SK-N-SH (cell line): Measurements from ENCODE around the gene TDRD12. TPM values are rescaled to one million over a fixed set of nuclear protein-coding genes. Genes with fewer than 3 reads are reported as not detected.

Experiments
- CTCF ChIA-PET: fragments of 300-600, 350-600 bp; formaldehyde crosslinking; extraction: SDS; loops from one replicate; lab custom pipeline; 2021; lab: Yijun Ruan, JAX
- POLR2A ChIA-PET: fragments of 350-600 bp; sonication (Branson Sonifier 250); formaldehyde crosslinking; extraction: SDS; loops from one replicate; lab custom pipeline; 2020; ENCODE audit warnings: antibody characterized with exemption, inconsistent platforms; lab: Yijun Ruan, JAX
- DNase-seq: peaks from one replicate; pipeline ENCODE4 v3.0.0; 2012
- H2AFZ ChIP-seq: fragments of 200-600 bp; sonication (generic); 2 replicates; pipeline ENCODE4 v1.8.1; 2016; ENCODE audit warnings: antibody characterized with exemption, mild to moderate bottlenecking, low read depth
- H3F3A ChIP-seq: fragments of 200-600 bp; sonication (generic); replicated peaks from 2 replicates; pipeline ENCODE3; 2016; ENCODE audit warnings: antibody characterized with exemption, mild to moderate bottlenecking; ENCODE audit not compliant: insufficient read depth
- H3K27ac ChIP-seq, 2 experiments: fragments of 200-500 bp in 1 of 2; fragments of 200-600 bp in 1 of 2; sonication (Bioruptor generic) in 1 of 2; sonication (generic), shearing (Covaris generic) in 1 of 2; 2 replicates each; pipeline versions ENCODE4 v1.5.1 to v1.6.1; 2014 to 2016; ENCODE audit warnings: low read depth in 2 of 2, inconsistent platforms in 1 of 2, low read length in 1 of 2, mild to moderate bottlenecking in 1 of 2, mixed read lengths in 1 of 2
- H3K27me3 ChIP-seq: fragments of 200-600 bp; sonication (generic), shearing (Covaris generic); 2 replicates; pipeline ENCODE4 v1.6.1; 2016; ENCODE audit warnings: mixed run types; ENCODE audit not compliant: insufficient read depth
- H3K36me3 ChIP-seq, 2 experiments: fragments of 200-500 bp in 1 of 2; fragments of 200-600 bp in 1 of 2; sonication (Bioruptor generic) in 1 of 2; sonication (generic) in 1 of 2; replicated peaks in 1 of 2; 2 replicates each; pipeline versions ENCODE3 to v1.5.1; 2014 to 2016; ENCODE audit warnings: low read length in 1 of 2, mild to moderate bottlenecking in 1 of 2; ENCODE audit not compliant: insufficient read depth in 2 of 2, control insufficient read depth in 1 of 2
- H3K4me1 ChIP-seq, 2 experiments: fragments of 200-500 bp in 1 of 2; fragments of 200-600 bp in 1 of 2; sonication (Bioruptor generic) in 1 of 2; sonication (generic), shearing (Covaris generic) in 1 of 2; 2 replicates each; pipeline versions ENCODE4 v1.5.1 to v1.6.1; 2014 to 2016; ENCODE audit warnings: low read depth in 1 of 2, low read length in 1 of 2, mixed run types in 1 of 2; ENCODE audit not compliant: insufficient read depth in 2 of 2, control insufficient read depth in 1 of 2
- H3K4me2 ChIP-seq: fragments of 200-600 bp; sonication (generic), shearing (Covaris generic); 2 replicates; pipeline ENCODE4 v1.6.1; 2017; ENCODE audit warnings: mixed run types
- H3K4me3 ChIP-seq, 2 experiments: fragments of 200-500 bp in 1 of 2; fragments of 200-600 bp in 1 of 2; sonication (Bioruptor generic) in 1 of 2; sonication (generic), shearing (Covaris generic) in 1 of 2; 2 replicates each; pipeline versions ENCODE4 v1.5.1 to v1.8.1; 2014 to 2016; ENCODE audit warnings: low read depth in 2 of 2, inconsistent platforms in 1 of 2, low read length in 1 of 2, mild to moderate bottlenecking in 1 of 2, mixed read lengths in 1 of 2, moderate library complexity in 1 of 2
- H3K79me2 ChIP-seq: fragments of 200-600 bp; sonication (generic); 2 replicates; pipeline ENCODE4 v1.8.1; 2017; ENCODE audit warnings: mild to moderate bottlenecking; ENCODE audit not compliant: insufficient read depth
- H3K9ac ChIP-seq: fragments of 200-600 bp; sonication (generic); 2 replicates; pipeline ENCODE4 v1.6.1; 2017; ENCODE audit warnings: mixed run types
- H3K9me2 ChIP-seq: fragments of 200-600 bp; sonication (generic); 2 replicates; pipeline ENCODE4 v1.6.1; 2017; ENCODE audit warnings: mixed run types
- H3K9me3 ChIP-seq: fragments of 200-600 bp; sonication (generic); 2 replicates; pipeline ENCODE4 v1.6.1; 2017; ENCODE audit warnings: mixed run types, mild to moderate bottlenecking, moderate library complexity
- H4K20me1 ChIP-seq: fragments of 200-600 bp; sonication (generic); 2 replicates; pipeline ENCODE4 v1.6.1; 2017; ENCODE audit warnings: mild to moderate bottlenecking, mixed run types; ENCODE audit not compliant: insufficient read depth
- CHD2 ChIP-seq: fragments of 150-350 bp; IDR thresholded peaks from 2 replicates; pipeline ENCODE4 v1.6.1; 2018; ENCODE audit warnings: low read length; ENCODE audit not compliant: partially characterized antibody
- EP300 ChIP-seq, 2 experiments: IDR thresholded peaks; 2 replicates each; pipeline versions ENCODE4 v1.4.0 to v1.6.1; 2012; ENCODE audit warnings: borderline replicate concordance in 1 of 2, low read depth in 1 of 2, low read length in 1 of 2
- FOXM1 ChIP-seq: IDR thresholded peaks from 2 replicates; pipeline ENCODE4 v1.4.0; 2012; ENCODE audit warnings: low read depth, mild to moderate bottlenecking
- GABPA ChIP-seq: IDR thresholded peaks from 2 replicates; pipeline ENCODE4 v1.4.0; 2012; ENCODE audit warnings: low read depth, mild to moderate bottlenecking
- MAX ChIP-seq: IDR thresholded peaks from 2 replicates; pipeline ENCODE4 v1.4.0; 2012; ENCODE audit warnings: low read depth
- NFIC ChIP-seq: IDR thresholded peaks from 2 replicates; pipeline ENCODE4 v1.4.0; 2012; ENCODE audit warnings: borderline replicate concordance
- NRF1 ChIP-seq: IDR thresholded peaks from 2 replicates; pipeline ENCODE4 v1.6.1; 2012; ENCODE audit warnings: low read depth, mild to moderate bottlenecking, low read length
- RCOR1 ChIP-seq: fragments of 150-350 bp; IDR thresholded peaks from 2 replicates; pipeline ENCODE4 v1.6.1; 2017; ENCODE audit warnings: antibody characterized with exemption, low read length
- RFX5 ChIP-seq: IDR thresholded peaks from 2 replicates; pipeline ENCODE4 v1.6.1; 2012; ENCODE audit warnings: mild to moderate bottlenecking, improper control_type of control experiment, low read length
- RXRA ChIP-seq: IDR thresholded peaks from 2 replicates; pipeline ENCODE4 v1.4.0; 2012; ENCODE audit warnings: low read depth, mild to moderate bottlenecking, borderline replicate concordance
- TEAD4 ChIP-seq: IDR thresholded peaks from 2 replicates; pipeline ENCODE4 v1.4.0; 2012; ENCODE audit warnings: mild to moderate bottlenecking, borderline replicate concordance; ENCODE audit not compliant: insufficient read depth
- USF1 ChIP-seq: IDR thresholded peaks from 2 replicates; pipeline ENCODE4 v1.4.0; 2012; ENCODE audit warnings: low read depth, borderline replicate concordance
- YY1 ChIP-seq: IDR thresholded peaks from 2 replicates; pipeline ENCODE4 v1.4.0; 2012; ENCODE audit warnings: low read depth, mild to moderate bottlenecking
- ZBTB33 ChIP-seq: IDR thresholded peaks from 2 replicates; pipeline ENCODE4 v1.4.0; 2012; ENCODE audit warnings: low read depth, borderline replicate concordance
- WGBS: methylation state at CpG from one replicate; pipeline ENCODE4 v1.1.6; 2017; ENCODE audit warnings: low lambda C conversion rate; 5-methylcytosine and 5-hydroxymethylcytosine counted together
- polyA plus RNA-seq, 3 experiments: library from polyadenylated mRNA; depleted of rRNA; stranded (reverse); fragments of >200 nt; gene quantifications; 2 replicates each; pipeline ENCODE4 v1.2.3, GENCODE V29; 2012

TDRD12 gene
- polyA plus RNA-seq, 1 of the 3 experiments (the other 2 are of a cell fraction): 0.05 TPM

GRCh38 chr19:32798201-32798600, 78.6 kb downstream of the TDRD12 start (continued):
- TF ChIP-seq NRF1: no peak
- TF ChIP-seq NFIC: no peak

- H3K79me2 ChIP-seq: no peaks in the 10 kb centered on the region
- H3K9me3 ChIP-seq: no peaks in the 10 kb centered on the region
- no peak overlapping the region for H3K4me2 ChIP-seq
- H3K27ac ChIP-seq: no peak overlapping the region
- H3K4me1 ChIP-seq: no peaks in the 10 kb centered on the region
- no peaks in the 10 kb centered on the region for H3F3A ChIP-seq
- no peak overlapping the region for H3K9ac ChIP-seq
- H3K27me3 ChIP-seq: no peaks in the 10 kb centered on the region; the same call in 1 of the 2 replicates
- TF ChIP-seq CHD2 (no peak), TEAD4 (no peak), RCOR1 (no peak), RFX5 (no peak), EP300 (IDR thresholded peaks at IDR 0.05; ENCODE audit: borderline replicate concordance in 1 of 2, low read depth in 1 of 2, low read length in 1 of 2) (no peak), USF1 (no peak)
- no peak for DNase-seq
- no peak overlapping the region for H2AFZ ChIP-seq
- H3K9me2 ChIP-seq: no peaks in the 10 kb centered on the region
- CTCF ChIA-PET: no interaction called here
- POLR2A ChIA-PET: no interaction called here
- no peak overlapping the region for H3K4me3 ChIP-seq
- no peaks in the 10 kb centered on the region for H3K36me3 ChIP-seq
- H4K20me1 ChIP-seq: no peaks in the 10 kb centered on the region
Observed at GRCh38 chr19:32800191-32800590, 80.6 kb downstream of the TDRD12 start.

DNA sequence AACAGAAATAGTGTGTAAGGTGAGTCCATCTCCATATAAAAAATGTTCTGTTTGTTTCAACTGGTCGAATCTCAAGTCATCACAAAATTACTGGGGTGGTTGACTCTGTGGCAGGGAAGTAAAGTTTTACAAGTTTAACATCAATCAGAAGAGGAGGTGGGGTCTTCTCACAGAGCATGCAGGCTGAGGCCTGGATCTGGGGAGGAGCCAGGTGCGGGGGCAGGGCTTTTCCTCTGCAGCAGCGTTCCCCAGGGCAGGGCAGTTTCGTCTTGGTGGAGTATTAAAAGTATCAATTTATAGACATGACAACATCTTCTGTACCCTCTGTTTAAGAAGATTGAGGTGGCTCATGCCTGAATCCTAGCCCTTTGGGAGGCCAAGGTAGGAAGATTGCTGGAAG, 81.2 kb downstream of the TDRD12 start:
- H3K9me3 ChIP-seq: no peaks in the 10 kb centered on the region
- H2AFZ ChIP-seq: no peak overlapping the region
- H4K20me1 ChIP-seq: no peaks in the 10 kb centered on the region
- H3K9ac ChIP-seq: no peak overlapping the region
- WGBS: 69% methylated on average over 4 of the region's 4 CpGs
- H3K36me3 ChIP-seq: no peaks in the 10 kb centered on the region
- no peaks in the 10 kb centered on the region for H3K4me1 ChIP-seq
- H3K27me3 ChIP-seq: no peaks in the 10 kb centered on the region; the same call in 1 of the 2 replicates
- H3K79me2 ChIP-seq: no peaks in the 10 kb centered on the region
- no peaks in the 10 kb centered on the region for H3F3A ChIP-seq
- ChIA-PET POLR2A (no interaction called here), CTCF (no interaction called here)
- H3K27ac ChIP-seq: no peak overlapping the region
- no peak overlapping the region for H3K4me3 ChIP-seq
- no peak for TF ChIP-seq RXRA
- TF ChIP-seq YY1: no peak
- TF ChIP-seq GABPA: no peak
- TF ChIP-seq FOXM1: no peak
- no peak for TF ChIP-seq MAX
- TF ChIP-seq NRF1: no peak
- TF ChIP-seq NFIC: no peak
- no peak for TF ChIP-seq EP300 (IDR thresholded peaks at IDR 0.05; ENCODE audit: borderline replicate concordance in 1 of 2, low read depth in 1 of 2, low read length in 1 of 2)
- no peak for TF ChIP-seq ZBTB33
- no peaks in the 10 kb centered on the region for H3K9me2 ChIP-seq
- H3K4me2 ChIP-seq: no peak overlapping the region
- no peak for DNase-seq
